PC-3 (cell line): Measurements from ENCODE around the gene LYRM4. TPM values are rescaled to one million over a fixed set of nuclear protein-coding genes. Genes with fewer than 3 reads are reported as not detected.

Source experiments
- ATAC-seq: fragments of 200-7000 bp; cut with Tn5 transposase; 2 replicates; pipeline ENCODE4 v1.9.1; 2020; ENCODE audit warnings: mild to moderate bottlenecking, moderate library complexity
- BruUV-seq: library from RNA; stranded (reverse); fragments of 400-500 nt; replicated peaks from 2 replicates; lab custom pipeline; 2021; lab: Mats Ljungman, UMichigan
- CTCF ChIA-PET: fragments of 300-600 bp; sonication (Branson Sonifier 250); formaldehyde crosslinking; loops from one replicate; lab custom pipeline; 2022; ENCODE audit warnings: antibody characterized with exemption; lab: Charles Lee
- POLR2A ChIA-PET: fragments of 300-600 bp; sonication (Branson Sonifier 250); formaldehyde crosslinking; loops from one replicate; lab custom pipeline; 2022; ENCODE audit warnings: antibody characterized with exemption; ENCODE audit not compliant: unreplicated experiment; lab: Charles Lee
- DNase-seq: peaks from one replicate; pipeline ENCODE4 v3.0.0-alpha.2; 2015
- H2AFZ ChIP-seq: fragments of 300-600 bp; sonication (generic); 2 replicates; pipeline ENCODE4 v1.6.0; 2016; ENCODE audit warnings: antibody characterized with exemption, low read length
- H3F3A ChIP-seq: fragments of 300-600 bp; sonication (generic); one replicate; pipeline ENCODE4 v1.6.0; 2017; ENCODE audit warnings: antibody characterized with exemption, low read length, control low read depth, mild to moderate bottlenecking; ENCODE audit not compliant: unreplicated experiment
- H3K27ac ChIP-seq: fragments of 300-600 bp; sonication (generic); 2 replicates; pipeline ENCODE4 v1.5.1; 2016; ENCODE audit warnings: mild to moderate bottlenecking, low read length
- H3K27me3 ChIP-seq: fragments of 300-600 bp; sonication (generic); 2 replicates; pipeline ENCODE4 v1.6.1; 2016; ENCODE audit warnings: low read length, mixed read lengths
- H3K36me3 ChIP-seq: fragments of 300-600 bp; sonication (generic); 2 replicates; pipeline ENCODE4 v1.6.1; 2016; ENCODE audit warnings: low read depth, mixed run types, low read length, mixed read lengths
- H3K4me1 ChIP-seq: fragments of 300-600 bp; sonication (generic); 2 replicates; pipeline ENCODE4 v1.5.1; 2016; ENCODE audit warnings: low read length; ENCODE audit not compliant: insufficient read depth
- H3K4me2 ChIP-seq: fragments of 300-600 bp; sonication (generic); 2 replicates; pipeline ENCODE4 v1.6.0; 2016; ENCODE audit warnings: low read length
- H3K4me3 ChIP-seq: fragments of 300-600 bp; sonication (generic); 2 replicates; pipeline ENCODE4 v1.5.1; 2016; ENCODE audit warnings: mild to moderate bottlenecking, low read length, mixed read lengths
- H3K79me2 ChIP-seq: fragments of 300-600 bp; sonication (generic); 2 replicates; pipeline ENCODE4 v1.6.1; 2017; ENCODE audit warnings: low read length, mixed read lengths
- H3K9ac ChIP-seq: fragments of 300-600 bp; sonication (generic); 2 replicates; pipeline ENCODE4 v1.6.0; 2016; ENCODE audit warnings: mild to moderate bottlenecking, low read length
- H3K9me2 ChIP-seq: fragments of 300-600 bp; sonication (generic); replicated peaks from 2 replicates; pipeline ENCODE4 v1.6.1; 2016; ENCODE audit warnings: mixed run types, low read length, mixed read lengths
- H3K9me3 ChIP-seq: fragments of 300-600 bp; sonication (generic); 2 replicates; pipeline ENCODE4 v1.6.1; 2016; ENCODE audit warnings: low read length, mixed read lengths
- H4K20me1 ChIP-seq: fragments of 300-600 bp; sonication (generic); 2 replicates; pipeline ENCODE4 v1.6.1; 2016; ENCODE audit warnings: low read length, mixed read lengths
- CTCF ChIP-seq: fragments of 300-600 bp; sonication (generic); conservative IDR thresholded peaks from 2 replicates; pipeline ENCODE4 v1.5.1; 2017; ENCODE audit warnings: antibody characterized with exemption, low read depth, mild to moderate bottlenecking, low read length
- EZH2 ChIP-seq: fragments of 300-600 bp; sonication (generic); IDR thresholded peaks from one replicate; pipeline ENCODE4 v1.6.1; 2017; ENCODE audit warnings: antibody characterized with exemption, mild to moderate bottlenecking, low read length; ENCODE audit not compliant: unreplicated experiment
- EZH2phosphoT487 ChIP-seq: fragments of 300-600 bp; sonication (generic); IDR thresholded peaks from 2 replicates; pipeline ENCODE4 v1.6.1; 2018; ENCODE audit warnings: mild to moderate bottlenecking, antibody characterized with exemption, low read length, borderline replicate concordance
- intact Hi-C: fragments of 100-400 bp; cut with micrococcal nuclease; formaldehyde crosslinking; loops from 2 replicates; pipeline ENCODE4 v1.9.0; 2023
- total RNA-seq: library from RNA; depleted of rRNA; stranded (reverse); fragments of >200 nt; gene quantifications from 2 replicates; pipeline ENCODE4 v1.2.3, GENCODE V29; 2014

The LYRM4 gene
- total RNA-seq, 1 experiment from 2014 or later, result 27.7 TPM

- TF ChIP-seq CTCF (no peak), EZH2phosphoT487 (no peak), EZH2 (no peak)
- Histone ChIP-seq H3K9ac (no peak overlapping the region), H3K4me3 (no peak overlapping the region), H3K9me2 (no peaks in the 10 kb centered on the region), H3F3A (no peaks in the 10 kb centered on the region), H3K4me2 (no peak overlapping the region), H2AFZ (no peak overlapping the region), H3K79me2 (0 out of 2 replicates have a peak, but pooled peaks cover 7% of the 10 kb centered on the region), H3K36me3 (no peaks in the 10 kb centered on the region), H3K4me1 (peaks cover 13% of the 10 kb centered on the region), H3K9me3 (no peaks in the 10 kb centered on the region), H4K20me1 (no peaks in the 10 kb centered on the region), H3K27me3 (no peaks in the 10 kb centered on the region), H3K27ac (no peak overlapping the region)
- DNase-seq (no peak), ATAC-seq (no peak)
- BruUV-seq, result no TSS peak
- ChIA-PET CTCF (no interaction called here), POLR2A (interaction anchor here (0.6 kb wide), 1 partner anchor 14 kb away, joined by 3 read pairs; no protein-coding TSS in a partner anchor)
- intact Hi-C loops, result no loop called here
Measured at GRCh38 chr6:5206920-5207561, 53.7 kb downstream of the LYRM4 start.

GRCh38 chr6:5205877-5206850, 54.6 kb downstream of the LYRM4 start:
- Histone ChIP-seq H3K4me3 (no peak overlapping the region), H3K27me3 (no peaks in the 10 kb centered on the region), H3K4me1 (peaks cover 13% of the 10 kb centered on the region), H3K27ac (no peak overlapping the region), H3K4me2 (peak overlapping the region; percentile 2; the same call in 1 of the 2 replicates), H3K9me2 (no peaks in the 10 kb centered on the region), H3K79me2 (0 out of 2 replicates have a peak, but pooled peaks cover 7% of the 10 kb centered on the region), H4K20me1 (no peaks in the 10 kb centered on the region), H3K36me3 (no peaks in the 10 kb centered on the region), H3K9me3 (no peaks in the 10 kb centered on the region), H3F3A (no peaks in the 10 kb centered on the region), H2AFZ (no peak overlapping the region), H3K9ac (no peak overlapping the region)
- intact Hi-C loops, result no loop called here
- ChIA-PET POLR2A (interaction anchor here (0.7 kb wide), 1 partner anchor 178 kb away, joined by 3 read pairs; no protein-coding TSS in a partner anchor), CTCF (no interaction called here)
- no peak for TF ChIP-seq CTCF
- no peak for TF ChIP-seq EZH2
- no peak for TF ChIP-seq EZH2phosphoT487
- ATAC-seq, result peak; percentile 69
- peak; percentile 52 for DNase-seq
- no TSS peak for BruUV-seq
